NCI-H774 (cell line): Measurements from ENCODE around the gene CMTM7.

ENCODE experiments used
- DNase-seq: peaks from one replicate; lab custom pipeline; 2025; lab: John Stamatoyannopoulos, UW

The CMTM7 gene, protein sequence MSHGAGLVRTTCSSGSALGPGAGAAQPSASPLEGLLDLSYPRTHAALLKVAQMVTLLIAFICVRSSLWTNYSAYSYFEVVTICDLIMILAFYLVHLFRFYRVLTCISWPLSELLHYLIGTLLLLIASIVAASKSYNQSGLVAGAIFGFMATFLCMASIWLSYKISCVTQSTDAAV

GRCh38 chr3:32391643-32392535 lies at the start of gene CMTM7:
TSS of gene CMTM7 (plus strand) at chr3:32391853. CDS start at chr3:32391907, 54 bp downstream.
- DNase-seq: no peak

DNA sequence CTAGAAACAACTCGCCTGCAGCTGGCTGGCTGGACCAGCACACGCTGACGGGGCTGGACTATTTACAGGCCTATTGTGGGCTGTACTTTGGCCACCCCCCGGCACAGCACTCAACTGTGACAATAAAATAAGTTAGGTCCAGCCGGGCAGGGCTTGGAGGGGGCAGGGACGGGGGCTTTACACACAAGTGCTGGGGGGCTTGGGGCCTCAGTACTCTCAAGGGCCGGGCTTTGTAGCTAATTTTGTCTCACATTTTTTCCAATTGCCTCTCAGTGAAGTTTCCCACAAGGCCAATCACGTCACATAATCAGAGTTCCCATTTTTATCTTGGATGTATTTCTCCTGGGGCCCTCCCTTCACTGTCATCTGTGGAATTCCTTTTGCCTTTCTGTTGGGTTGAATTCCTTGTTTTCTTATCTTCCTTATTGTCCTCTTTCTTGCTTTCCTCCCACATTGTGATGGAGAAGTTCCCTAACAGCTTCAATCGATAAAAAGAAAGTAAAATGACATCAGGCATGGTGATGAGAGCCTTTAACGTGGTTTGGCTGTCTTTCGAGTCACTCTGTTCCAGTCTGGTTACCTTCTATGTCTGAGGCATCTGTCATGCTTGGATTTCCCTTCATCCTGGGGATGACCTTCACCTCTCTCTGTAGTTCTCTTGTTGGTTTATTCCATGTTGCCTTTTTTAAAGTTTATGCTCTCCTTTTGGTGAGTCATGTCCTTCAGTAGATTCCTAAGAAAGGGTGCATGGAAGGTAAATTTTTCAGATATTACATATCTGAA lies 44.1 kb upstream of the CMTM7 start:
- no peak for DNase-seq

DNA sequence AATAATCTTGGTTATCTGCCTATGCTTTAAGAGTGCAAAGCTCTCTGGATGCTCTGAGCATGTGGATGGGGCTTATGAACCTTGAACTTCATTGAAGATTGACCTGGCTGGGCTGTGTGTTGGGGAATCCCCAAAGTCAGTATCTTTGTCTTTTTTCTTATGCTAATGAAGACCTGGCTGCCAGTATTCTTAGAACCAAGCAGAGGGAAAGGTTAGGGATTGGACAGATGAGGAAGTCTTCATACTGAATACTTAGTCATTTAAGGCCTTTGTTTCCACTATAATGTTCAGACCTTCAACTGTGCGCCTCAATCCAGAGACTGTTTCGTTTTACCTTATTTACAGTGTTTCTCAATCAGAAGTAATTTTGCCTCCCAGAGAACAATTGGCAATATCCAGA lies 42.5 kb upstream of the CMTM7 start:
- no peak for DNase-seq

- no peak for DNase-seq
These were observed 39.1 kb upstream of the CMTM7 start for GRCh38 chr3:32352563-32352962.

- no peak for DNase-seq
These were observed 38.3 kb upstream of the CMTM7 start for GRCh38 chr3:32353351-32353750.

DNA sequence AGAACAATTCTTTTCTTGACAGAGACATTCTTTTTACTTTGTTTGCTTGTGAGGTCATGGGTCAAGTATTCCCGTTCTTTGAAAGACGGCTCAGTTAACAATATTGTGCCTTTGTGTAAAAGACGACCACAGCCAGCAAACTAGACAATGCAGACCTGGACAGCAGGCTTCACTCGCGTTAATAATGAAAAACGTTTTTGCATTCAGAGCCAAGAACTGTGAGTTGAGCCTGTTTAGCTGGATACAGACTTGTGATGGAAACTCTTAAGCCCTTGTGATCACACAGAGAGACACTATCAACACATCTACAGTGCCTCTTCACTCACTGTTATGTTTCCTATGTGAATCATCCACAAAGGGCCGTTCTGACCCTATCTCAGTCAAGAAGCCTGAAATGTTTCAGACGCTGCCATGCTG lies 37.3 kb upstream of the CMTM7 start:
- DNase-seq: no peak

DNA sequence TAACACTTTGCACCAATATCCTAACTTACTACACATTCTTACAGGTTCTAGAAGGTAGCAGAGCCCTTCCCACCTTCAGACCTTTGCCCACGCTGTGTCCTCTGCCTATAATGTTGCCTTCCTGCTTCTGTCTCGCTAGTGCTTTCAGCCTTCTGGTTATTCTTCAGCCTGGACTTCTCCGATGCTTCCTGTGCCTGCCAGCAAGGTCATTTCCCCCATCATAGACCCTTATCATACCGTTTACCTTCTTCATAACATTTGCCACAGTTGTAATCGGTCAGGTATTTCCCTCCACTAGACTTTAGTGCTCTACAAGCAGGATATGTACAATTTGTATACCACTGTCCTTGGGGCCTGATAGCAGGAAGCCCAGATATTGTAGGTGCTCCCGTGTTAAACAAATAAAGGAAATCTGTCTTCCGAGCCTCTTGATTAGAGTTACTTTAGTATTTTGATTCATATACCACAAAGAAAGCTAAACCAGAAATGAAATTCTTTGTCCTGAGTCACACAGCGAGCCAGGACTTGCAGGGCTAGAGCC lies 35.8 kb upstream of the CMTM7 start:
- no peak for DNase-seq

- DNase-seq: no peak
These were observed 31.7 kb upstream of the CMTM7 start for GRCh38 chr3:32359766-32360492.

DNA sequence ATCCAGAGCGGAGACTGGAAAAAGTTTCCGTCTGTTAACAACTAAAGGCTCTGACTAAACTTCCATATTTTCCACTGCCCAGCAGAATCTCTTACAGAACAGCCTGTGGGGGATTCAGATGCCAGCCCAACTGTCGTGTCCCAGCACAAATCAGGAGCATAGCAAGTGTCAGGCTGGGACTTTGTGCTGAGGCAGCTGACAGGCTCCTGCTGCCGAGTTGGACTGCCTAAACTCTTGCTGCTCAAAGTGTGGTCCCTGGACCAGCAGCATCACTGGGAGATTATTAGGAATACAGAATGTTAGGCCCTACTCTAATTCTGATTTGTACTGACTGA lies 31.2 kb upstream of the CMTM7 start:
- no peak for DNase-seq

DNA sequence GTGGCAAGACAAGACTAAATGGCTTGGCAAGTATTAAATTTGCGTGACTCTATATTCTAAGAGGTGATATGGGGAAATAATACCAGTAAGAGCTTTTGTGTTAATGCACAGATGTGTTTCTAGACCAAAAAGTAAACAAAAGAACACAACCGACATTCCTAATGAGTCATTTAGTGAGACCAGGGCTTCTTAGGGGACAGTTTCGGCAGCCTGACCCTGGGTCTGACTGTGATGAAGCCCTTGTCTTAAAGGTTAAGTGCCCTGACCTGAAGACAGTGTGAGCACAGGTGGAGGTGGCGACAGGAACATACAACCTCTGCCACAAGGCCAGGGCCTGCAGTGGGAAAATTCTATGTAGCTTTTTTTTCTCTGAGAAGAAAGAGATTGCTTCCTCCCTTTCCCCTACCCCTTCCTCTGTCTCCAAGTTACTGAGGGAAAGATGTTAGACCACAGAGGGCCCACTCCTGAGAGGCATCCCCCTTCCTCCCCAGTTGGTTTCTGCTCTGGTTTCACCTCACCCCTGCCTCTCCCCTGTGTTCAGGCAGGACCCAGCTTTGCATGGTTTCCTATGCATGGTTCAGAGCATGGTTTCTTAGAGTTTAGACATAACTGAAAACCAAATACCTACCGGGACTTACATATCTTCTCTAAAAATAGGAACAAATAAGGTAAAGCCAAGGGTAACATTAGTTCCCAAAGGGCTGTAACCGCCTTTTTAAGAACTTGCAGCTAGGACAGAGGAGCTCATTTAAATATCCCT lies 24.8 kb upstream of the CMTM7 start:
- DNase-seq: no peak

DNA sequence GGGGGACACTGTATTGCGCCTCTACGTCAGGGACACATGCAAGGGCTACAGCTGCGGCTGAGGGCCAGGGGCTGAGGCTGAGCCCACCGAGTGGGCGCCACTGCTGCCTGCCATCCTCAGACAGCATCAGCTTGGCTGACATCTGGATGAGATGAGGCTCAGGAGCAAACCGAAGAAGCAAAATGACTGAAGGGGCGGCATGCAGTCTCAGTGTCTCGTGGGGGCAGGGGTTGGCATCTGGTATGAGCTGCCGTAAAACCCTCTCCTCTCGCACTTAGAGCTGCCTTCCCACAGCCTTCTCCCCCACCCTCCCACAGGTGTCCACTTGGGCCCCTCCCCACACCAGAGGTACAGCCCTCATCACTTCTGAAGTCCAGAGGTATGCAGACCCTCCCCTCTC lies 24.2 kb upstream of the CMTM7 start:
- DNase-seq: no peak

- no peak for DNase-seq
These were observed 20.0 kb upstream of the CMTM7 start for GRCh38 chr3:32371461-32372212.

- DNase-seq: no peak
These were observed 19.5 kb upstream of the CMTM7 start for GRCh38 chr3:32372213-32372490.

- no peak for DNase-seq
These were observed 18.4 kb upstream of the CMTM7 start for GRCh38 chr3:32373276-32373675.

DNA sequence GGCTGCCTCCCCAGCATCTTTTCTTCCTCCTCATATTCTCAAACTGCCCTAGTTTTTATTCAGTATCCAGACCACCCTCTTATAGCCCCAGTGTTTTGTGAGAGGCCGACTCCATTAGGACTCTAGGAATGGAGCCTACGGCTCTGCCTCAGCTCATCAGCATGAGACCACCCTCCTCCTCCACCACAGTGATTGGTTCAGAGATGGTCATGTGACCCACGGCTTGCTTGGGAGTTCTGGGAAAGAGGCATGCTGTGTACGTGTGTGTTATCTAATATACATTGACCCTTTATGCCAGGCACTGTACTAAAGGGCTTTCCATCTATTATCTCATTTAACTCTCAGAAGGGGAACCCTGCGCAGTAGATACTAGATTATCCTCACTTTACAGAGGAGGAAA lies 17.8 kb upstream of the CMTM7 start:
- DNase-seq: no peak

GRCh38 chr3:32374788-32375595 lies 16.7 kb upstream of the CMTM7 start:
- DNase-seq: no peak

DNA sequence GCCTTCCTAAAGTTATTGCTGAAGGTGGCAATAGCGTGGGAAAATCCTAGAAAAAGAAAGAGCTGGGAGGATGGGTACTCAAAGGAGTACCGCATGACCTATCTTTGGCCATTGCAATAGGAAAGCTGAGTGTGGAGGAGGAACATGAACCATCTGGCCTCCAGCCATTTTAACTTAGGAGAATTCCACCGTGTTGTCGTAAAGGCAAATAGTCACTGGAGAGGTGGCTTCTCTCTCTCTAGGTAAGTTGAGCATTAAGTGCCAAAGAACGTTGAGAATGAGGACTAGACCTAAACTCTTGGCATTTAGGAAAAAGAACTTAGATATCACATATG lies 16.1 kb upstream of the CMTM7 start:
- DNase-seq: no peak

GRCh38 chr3:32376115-32376514 lies 15.5 kb upstream of the CMTM7 start:
- DNase-seq: no peak

DNA sequence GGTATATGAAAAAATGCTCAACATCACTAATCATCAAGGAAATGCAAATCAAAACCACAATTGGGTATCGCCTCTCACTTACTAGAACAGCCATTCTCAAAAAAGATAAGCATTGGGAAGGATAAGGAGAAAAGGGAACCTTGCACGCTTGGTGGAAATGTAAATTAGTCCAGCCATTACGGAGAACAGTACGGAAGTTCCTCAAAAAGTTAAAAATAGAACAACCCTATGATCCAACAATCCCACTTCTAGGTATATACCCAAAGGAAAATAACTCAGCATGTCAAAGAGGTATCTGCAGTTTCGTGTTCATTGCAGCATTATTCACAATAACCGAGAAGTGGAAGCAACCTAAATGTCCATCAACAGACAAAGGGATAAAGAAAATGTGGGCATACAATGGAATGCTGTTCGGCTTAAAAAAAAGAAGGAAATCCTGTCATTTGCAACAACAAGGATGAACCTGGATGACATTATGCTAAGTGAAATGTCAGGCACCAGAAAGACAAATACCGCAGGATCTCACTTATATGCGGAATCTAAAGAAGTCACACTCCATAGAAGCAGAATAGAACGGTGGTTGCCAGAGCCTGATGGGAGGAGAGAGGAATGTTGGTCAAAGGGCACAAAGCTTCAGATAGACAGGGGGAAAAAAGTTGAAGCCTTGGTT lies 11.7 kb upstream of the CMTM7 start:
- no peak for DNase-seq
